Fibroblast of lung (primary cell): ENCODE measurements around the gene MNT. TPM values are rescaled to one million over a fixed set of nuclear protein-coding genes. Genes with fewer than 3 reads are reported as not detected.

Source experiments
- DNase-seq, 2 donors: peaks; one replicate each; pipeline versions ENCODE4 v3.0.0 to v3.0.0-alpha.2; 2010; ENCODE audit warnings: low read depth in 2 of 2
- H2AFZ ChIP-seq: 2 replicates; pipeline ENCODE4 v1.5.1; 2012; ENCODE audit warnings: low read length, control low read depth, inconsistent platforms
- H3K27ac ChIP-seq: 2 replicates; pipeline ENCODE4 v1.5.1; 2011; ENCODE audit warnings: low read length, control low read depth; ENCODE audit not compliant: insufficient read depth
- H3K27me3 ChIP-seq: 2 replicates; pipeline ENCODE4 v1.5.1; 2011; ENCODE audit warnings: mild to moderate bottlenecking, low read length; ENCODE audit not compliant: control insufficient read depth, insufficient read depth
- H3K36me3 ChIP-seq: 2 replicates; pipeline ENCODE4 v1.5.1; 2011; ENCODE audit warnings: low read length; ENCODE audit not compliant: control insufficient read depth, insufficient read depth
- H3K4me1 ChIP-seq: 2 replicates; pipeline ENCODE4 v1.5.1; 2011; ENCODE audit warnings: low read length; ENCODE audit not compliant: control insufficient read depth, insufficient read depth; ENCODE audit errors: extremely low read depth
- H3K4me2 ChIP-seq: 2 replicates; pipeline ENCODE4 v1.5.1; 2011; ENCODE audit warnings: low read length, control low read depth; ENCODE audit not compliant: insufficient read depth; ENCODE audit errors: extremely low read depth
- H3K4me3 ChIP-seq, 4 experiments: fragments of 200-600 bp in 1 of 4; sonication (generic) in 1 of 4; replicated peaks in 1 of 4; 2 replicates each; pipeline ENCODE4 v1.5.1; 2011 to 2016; ENCODE audit warnings: low read length in 4 of 4, low read depth in 3 of 4, mild to moderate bottlenecking in 3 of 4, control low read depth in 2 of 4, inconsistent platforms in 1 of 4, mixed read lengths in 1 of 4; ENCODE audit not compliant: insufficient read depth in 1 of 4; ENCODE audit errors: control extremely low read depth in 1 of 4
- H3K79me2 ChIP-seq: 2 replicates; pipeline ENCODE4 v1.5.1; 2012; ENCODE audit warnings: mild to moderate bottlenecking, low read length, inconsistent platforms; ENCODE audit not compliant: control insufficient read depth, insufficient read depth
- H3K9ac ChIP-seq: 2 replicates; pipeline ENCODE4 v1.5.1; 2011; ENCODE audit warnings: mild to moderate bottlenecking, low read length, control low read depth; ENCODE audit not compliant: insufficient read depth
- H3K9me3 ChIP-seq: 2 replicates; pipeline ENCODE4 v1.5.1; 2012; ENCODE audit warnings: low read depth, low read length; ENCODE audit not compliant: control insufficient read depth, insufficient read depth
- H4K20me1 ChIP-seq: 2 replicates; pipeline ENCODE4 v1.5.1; 2011; ENCODE audit warnings: low read length; ENCODE audit not compliant: control insufficient read depth, insufficient read depth; ENCODE audit errors: extremely low read depth
- EZH2 ChIP-seq: IDR thresholded peaks from 2 replicates; pipeline ENCODE4 v1.5.1; 2012; ENCODE audit warnings: low read length, control low read depth, mild to moderate bottlenecking; ENCODE audit errors: missing control alignments
- polyA plus RNA-seq, 2 donors: library from polyadenylated mRNA; depleted of rRNA in 1 of 2; stranded (reverse) in 1 of 2; unstranded in 1 of 2; fragments of >200 nt; gene quantifications; 2 replicates each; pipeline ENCODE4 v1.2.1, GENCODE V29; 2011 to 2012; ENCODE audit warnings: missing spikeins in 1 of 2
- total RNA-seq: library from RNA; depleted of rRNA; stranded (reverse); fragments of >200 nt; gene quantifications from 2 replicates; pipeline ENCODE4 v1.2.1, GENCODE V29; 2014
- TF ChIP-seq, protein P1 (sequence below), 2 donors: IDR thresholded peaks in 1 of 2; conservative IDR thresholded peaks in 1 of 2; 1 replicate in 1 of 2; 2 replicates in 1 of 2; pipeline ENCODE4 v1.5.1; 2011 to 2012; ENCODE audit warnings: low read length in 2 of 2, control low read depth in 1 of 2, inconsistent platforms in 1 of 2, low read depth in 1 of 2, mild to moderate bottlenecking in 1 of 2

Gene MNT
- total and polyA plus RNA-seq, 2 donors (not counting 1 experiment from before 2014, with no cell fraction given), result 1.7 to 8.4 TPM

DNA sequence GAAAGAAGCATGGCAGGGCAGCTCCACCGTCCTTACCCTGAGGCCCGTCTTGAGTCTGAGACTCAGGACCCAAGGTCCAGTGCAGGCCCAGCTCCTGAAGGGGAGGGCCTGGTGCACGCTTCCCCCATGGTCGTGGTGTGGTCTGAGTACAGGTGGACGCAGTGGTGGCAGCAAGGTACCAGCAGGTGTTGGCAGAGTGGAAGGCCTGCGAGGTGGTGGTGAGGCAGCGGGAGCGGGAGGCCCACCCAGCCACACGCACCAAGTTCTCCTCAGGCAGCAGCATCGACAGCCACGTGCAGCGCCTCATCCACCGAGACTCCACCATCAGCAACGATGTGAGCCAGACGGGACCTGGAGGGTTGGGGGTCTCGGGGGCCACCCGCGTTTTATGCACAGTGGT is 27.7 kb downstream of the MNT start:
- H3K79me2 ChIP-seq, result no peaks in the 10 kb centered on the region
- no peak overlapping the region for H3K4me3 ChIP-seq
- no peaks in the 10 kb centered on the region for H3K27me3 ChIP-seq
- no peaks in the 10 kb centered on the region for H3K9me3 ChIP-seq
- DNase-seq, result no peak
- H3K9ac ChIP-seq, result no peak overlapping the region
- no peak for TF ChIP-seq EZH2
- TF ChIP-seq, protein P1, sequence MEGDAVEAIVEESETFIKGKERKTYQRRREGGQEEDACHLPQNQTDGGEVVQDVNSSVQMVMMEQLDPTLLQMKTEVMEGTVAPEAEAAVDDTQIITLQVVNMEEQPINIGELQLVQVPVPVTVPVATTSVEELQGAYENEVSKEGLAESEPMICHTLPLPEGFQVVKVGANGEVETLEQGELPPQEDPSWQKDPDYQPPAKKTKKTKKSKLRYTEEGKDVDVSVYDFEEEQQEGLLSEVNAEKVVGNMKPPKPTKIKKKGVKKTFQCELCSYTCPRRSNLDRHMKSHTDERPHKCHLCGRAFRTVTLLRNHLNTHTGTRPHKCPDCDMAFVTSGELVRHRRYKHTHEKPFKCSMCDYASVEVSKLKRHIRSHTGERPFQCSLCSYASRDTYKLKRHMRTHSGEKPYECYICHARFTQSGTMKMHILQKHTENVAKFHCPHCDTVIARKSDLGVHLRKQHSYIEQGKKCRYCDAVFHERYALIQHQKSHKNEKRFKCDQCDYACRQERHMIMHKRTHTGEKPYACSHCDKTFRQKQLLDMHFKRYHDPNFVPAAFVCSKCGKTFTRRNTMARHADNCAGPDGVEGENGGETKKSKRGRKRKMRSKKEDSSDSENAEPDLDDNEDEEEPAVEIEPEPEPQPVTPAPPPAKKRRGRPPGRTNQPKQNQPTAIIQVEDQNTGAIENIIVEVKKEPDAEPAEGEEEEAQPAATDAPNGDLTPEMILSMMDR (conservative IDR thresholded peaks at IDR 0.05 in 1 of 2, IDR thresholded peaks at IDR 0.05 in 1 of 2; ENCODE audit: low read depth in 1 of 2, low read length in 2 of 2), result no peak
- no peak overlapping the region for H2AFZ ChIP-seq
- H4K20me1 ChIP-seq, result no peaks in the 10 kb centered on the region
- H3K4me2 ChIP-seq, result no peak overlapping the region
- peaks cover 10% of the 10 kb centered on the region for H3K36me3 ChIP-seq
- no peaks in the 10 kb centered on the region for H3K4me1 ChIP-seq
- H3K27ac ChIP-seq, result no peak overlapping the region

DNA sequence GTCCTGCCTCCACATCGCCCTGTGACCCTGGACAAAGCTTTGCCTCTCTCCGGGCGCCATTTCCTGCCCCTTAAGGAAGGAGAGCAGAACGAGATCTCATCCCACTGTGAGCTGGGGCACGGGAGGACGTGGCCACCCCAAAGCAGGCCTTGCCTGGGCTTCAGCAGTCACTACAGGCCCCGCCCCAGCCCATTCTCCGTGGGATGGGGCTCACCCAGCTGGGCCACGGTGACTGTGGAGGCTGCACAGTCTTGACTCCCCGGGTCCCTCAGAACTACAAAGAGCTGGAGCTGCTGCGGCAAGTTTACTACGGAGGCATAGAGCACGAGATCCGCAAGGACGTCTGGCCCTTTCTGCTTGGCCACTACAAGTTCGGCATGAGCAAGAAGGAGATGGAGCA is 28.2 kb downstream of the MNT start:
- TF ChIP-seq, protein P1 (conservative IDR thresholded peaks at IDR 0.05 in 1 of 2, IDR thresholded peaks at IDR 0.05 in 1 of 2; ENCODE audit: low read depth in 1 of 2, low read length in 2 of 2), result no peak
- no peak for TF ChIP-seq EZH2
- Histone ChIP-seq H3K27me3 (no peaks in the 10 kb centered on the region), H3K4me3 (no peak overlapping the region), H3K9ac (no peak overlapping the region), H3K36me3 (peaks cover 10% of the 10 kb centered on the region), H2AFZ (no peak overlapping the region), H3K9me3 (no peaks in the 10 kb centered on the region), H3K27ac (no peak overlapping the region), H3K4me1 (no peaks in the 10 kb centered on the region), H3K4me2 (no peak overlapping the region), H4K20me1 (no peaks in the 10 kb centered on the region), H3K79me2 (no peaks in the 10 kb centered on the region)
- no peak for DNase-seq

DNA sequence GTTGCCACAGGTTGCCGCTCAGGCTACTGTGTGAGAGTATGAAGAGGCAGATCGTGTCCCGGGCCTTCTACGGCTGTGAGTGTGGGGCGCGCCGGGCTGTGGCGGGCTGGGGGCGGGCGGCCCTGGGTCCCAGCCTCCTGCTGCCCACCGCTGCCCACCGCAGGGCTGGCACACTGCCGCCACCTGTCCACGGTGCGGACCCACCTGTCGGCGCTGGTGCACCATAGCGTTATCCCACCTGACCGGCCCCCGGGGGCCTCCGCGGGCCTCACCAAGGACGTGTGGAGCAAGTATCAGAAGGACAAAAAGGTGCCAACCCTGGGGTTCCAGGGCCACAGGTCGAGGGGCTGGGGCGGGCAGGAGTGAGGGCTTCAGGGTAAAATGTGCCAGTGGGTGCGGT is 28.7 kb downstream of the MNT start:
- H3K79me2 ChIP-seq, result no peaks in the 10 kb centered on the region
- H3K4me1 ChIP-seq, result no peaks in the 10 kb centered on the region
- no peak overlapping the region for H3K4me3 ChIP-seq
- no peak overlapping the region for H3K27ac ChIP-seq
- no peak overlapping the region for H3K4me2 ChIP-seq
- no peak overlapping the region for H3K9ac ChIP-seq
- no peaks in the 10 kb centered on the region for H3K9me3 ChIP-seq
- peaks cover 8% of the 10 kb centered on the region for H3K36me3 ChIP-seq
- TF ChIP-seq, protein P1 (conservative IDR thresholded peaks at IDR 0.05 in 1 of 2, IDR thresholded peaks at IDR 0.05 in 1 of 2; ENCODE audit: low read depth in 1 of 2, low read length in 2 of 2), result no peak
- TF ChIP-seq EZH2, result no peak
- H4K20me1 ChIP-seq, result no peaks in the 10 kb centered on the region
- H3K27me3 ChIP-seq, result no peaks in the 10 kb centered on the region
- no peak for DNase-seq
- no peak overlapping the region for H2AFZ ChIP-seq
